Activated naive CD4-positive, alpha-beta T cell treated with anti-CD3 and anti-CD28 coated beads, Interleukin-2, amount 50 U/mL, for 16 hours (primary cell): ENCODE measurements around the gene C2orf92.

Experiments used
- DNase-seq: peaks from one replicate; pipeline ENCODE4 v3.0.0-alpha.2; 2020

Gene C2orf92

DNA sequence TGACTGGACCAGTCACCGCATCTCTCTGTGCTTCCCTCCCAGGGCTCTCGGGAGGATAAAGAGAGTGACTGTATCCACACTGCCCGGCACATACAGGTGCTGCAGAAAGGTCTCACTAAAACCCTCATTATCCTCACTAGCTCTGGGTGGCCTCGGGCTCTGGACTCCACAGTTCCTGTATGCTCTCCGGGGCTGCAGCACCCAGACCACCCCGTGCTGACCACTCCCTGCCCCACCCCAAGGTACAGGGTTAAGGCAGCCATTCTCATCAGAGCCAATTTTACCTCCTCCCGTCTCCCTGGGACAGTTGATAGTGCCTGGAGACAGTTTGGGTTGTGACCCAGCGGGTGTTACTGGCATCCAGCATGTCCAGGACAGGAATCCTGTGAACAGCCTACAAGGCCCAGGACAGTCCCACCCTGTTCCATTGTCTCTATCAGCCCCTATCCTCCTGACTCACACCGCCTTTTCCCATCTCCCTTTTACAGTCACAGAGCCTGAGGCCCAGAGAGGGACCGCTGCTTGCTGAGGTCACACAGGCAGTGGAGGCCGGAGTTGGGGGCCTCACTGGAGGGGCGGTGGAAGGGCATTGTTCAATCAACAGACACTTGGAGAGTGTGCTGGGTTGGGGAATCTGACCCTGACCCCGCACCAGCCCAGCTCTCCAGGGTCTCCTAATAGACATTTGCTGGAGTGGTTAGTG is 45.6 kb downstream of the C2orf92 start:
- DNase-seq: no peak

DNA sequence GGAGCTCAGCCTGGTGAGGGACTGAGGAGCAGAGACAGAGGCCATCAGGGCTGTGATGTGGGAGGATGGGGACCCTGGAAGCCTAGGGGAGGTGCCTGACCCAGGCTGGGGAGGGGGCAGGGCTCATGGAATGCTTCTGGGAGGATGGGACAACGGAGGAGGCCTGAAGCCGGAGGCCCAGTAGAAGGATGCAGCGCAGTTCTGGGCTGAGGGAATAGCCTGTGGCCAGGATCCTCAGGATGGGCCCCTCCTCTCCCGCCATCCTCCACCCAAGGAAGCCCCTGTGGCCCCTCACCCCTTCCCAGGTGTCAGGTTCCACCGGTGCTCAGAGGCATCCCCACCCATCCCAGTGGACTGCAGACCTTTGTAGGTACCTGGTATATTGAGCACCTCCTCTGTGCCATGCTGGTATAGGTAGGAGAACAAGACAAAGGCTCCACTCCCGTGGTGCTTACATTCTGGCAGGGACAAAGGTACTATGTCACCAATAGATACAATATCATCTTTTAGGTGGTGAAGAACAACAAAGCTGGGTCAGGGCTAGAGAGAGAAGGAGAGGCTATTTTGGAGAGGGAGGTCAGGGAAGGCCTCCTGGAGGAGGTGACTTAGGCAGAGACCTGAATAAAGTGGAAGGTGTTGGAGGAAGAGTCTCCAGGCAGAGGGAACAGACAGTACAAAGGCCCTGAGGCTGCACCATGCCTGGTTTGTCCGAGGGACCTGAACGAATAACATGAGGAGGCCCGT is 46.6 kb downstream of the C2orf92 start:
- DNase-seq: no peak

DNA sequence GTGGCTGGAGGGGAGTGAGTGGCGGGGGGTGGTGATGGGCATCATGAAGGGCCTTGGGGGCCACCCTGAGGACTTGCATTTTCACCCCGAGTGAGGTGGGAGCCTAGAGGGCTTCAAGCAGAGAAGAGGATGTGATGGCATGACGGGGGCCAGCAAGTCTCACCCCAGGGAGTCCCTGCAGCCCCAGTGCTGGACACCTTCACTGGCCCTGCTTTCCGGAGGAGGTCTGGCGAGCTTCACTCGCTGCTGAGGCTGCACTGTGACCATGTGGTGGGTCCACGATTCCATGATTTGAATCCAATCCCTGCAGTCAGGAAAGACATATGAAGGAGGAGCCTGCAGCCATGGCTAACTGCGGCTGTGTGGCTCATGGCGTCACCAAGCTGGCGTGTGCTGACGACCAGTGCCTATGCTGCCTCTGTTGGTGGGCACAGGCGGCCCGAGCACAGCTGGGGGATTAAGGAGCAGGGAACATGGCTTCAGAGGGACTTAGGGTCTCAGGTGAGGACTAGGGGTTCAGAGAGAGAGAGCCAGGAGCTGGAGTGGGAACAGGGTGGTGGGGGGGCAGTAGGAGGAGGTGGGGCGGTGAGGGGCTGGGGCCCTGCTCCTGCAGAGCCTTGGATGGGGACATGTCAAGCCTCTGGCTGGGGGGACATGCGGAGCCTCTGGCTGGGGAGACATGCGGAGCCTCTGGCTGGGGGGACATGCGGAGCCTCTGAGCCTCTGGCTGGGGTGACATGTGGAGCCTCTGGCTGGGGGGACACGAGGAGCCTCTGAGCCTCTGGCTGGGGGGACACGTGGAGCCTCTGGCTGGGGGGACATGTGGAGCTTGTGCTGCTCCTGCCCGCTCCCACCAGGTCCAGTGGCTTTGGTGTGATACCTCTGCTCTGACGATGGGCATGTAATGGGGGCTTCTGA is 47.4 kb downstream of the C2orf92 start:
- DNase-seq: no peak

DNA sequence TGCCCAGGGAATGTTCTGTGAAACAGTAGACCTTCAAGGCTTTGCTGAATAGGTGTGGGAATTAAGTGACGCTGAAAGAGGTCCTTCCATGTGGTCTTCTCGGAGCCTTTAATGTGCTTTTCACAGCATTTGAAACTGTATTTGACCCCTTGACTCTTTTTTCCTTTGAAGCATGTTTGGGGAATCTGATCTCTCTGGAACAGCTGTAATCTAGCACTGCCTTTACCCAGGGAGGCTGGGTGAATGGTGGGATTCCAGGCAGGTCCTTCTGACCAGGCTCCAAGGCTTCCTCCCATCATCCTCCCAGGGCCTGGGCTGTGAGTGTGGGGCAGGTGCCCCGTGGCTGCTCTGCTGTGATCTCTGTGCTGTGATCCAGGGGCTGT is 48.1 kb downstream of the C2orf92 start:
- DNase-seq: no peak

DNA sequence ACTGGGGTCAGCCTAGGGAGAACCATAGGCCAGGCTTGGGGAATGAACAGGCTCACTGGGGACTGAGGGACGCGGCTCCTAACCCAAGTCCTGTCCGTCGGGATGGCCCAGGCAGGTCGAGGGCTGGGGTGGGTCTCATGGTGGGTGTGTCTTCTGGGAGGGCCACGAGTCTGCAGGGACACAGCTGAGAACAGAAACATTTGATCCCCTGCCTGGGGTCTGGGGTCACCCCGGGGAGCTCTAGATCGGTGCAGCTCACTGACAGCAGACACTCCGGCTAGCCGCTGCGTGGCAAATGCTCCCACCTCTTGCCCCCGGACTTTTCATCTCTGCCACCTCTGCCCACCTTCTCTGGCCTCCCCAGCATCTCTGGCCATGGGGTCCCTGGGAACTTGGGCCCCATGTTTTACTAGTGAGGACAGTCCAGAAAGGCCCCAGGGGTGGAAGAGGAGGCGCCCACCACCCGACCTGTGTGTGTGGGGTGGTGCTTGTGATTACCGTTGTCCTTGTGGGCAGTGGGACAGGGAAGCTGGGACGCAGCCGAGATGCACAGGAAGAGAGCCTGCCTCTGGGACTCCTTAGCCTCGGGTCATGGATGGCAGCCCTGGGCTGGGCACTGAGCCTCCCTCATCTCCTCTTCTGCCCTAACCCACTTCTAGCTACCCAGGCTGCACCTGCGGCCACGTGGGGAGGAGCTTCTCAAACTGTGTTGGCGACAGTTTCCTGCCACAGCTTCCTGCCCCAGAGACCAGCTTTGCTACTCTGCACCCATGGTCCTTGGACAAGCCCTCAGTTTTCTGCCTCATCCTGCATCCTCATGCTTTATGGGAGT is 48.8 kb downstream of the C2orf92 start:
- peak; percentile 61 for DNase-seq

DNA sequence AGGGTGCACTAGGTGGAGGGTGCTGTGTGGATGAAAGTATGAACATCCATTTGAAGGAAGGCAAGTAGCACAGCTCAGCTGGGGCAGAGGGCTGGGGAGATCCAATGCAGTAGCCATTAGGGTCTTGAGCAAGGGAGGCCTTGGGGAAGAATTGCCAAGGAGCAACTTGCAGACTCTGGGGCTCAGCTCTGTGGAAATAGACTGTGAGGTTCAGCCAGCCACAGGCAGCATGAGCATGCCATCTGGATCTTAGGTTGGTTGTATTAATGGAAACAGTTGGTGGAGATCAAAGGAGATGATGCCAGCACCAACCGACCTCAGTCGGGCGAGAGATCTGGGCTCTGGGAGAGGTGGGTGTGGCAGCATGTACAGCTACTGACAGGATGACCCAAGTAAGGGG is 49.4 kb downstream of the C2orf92 start:
- no peak for DNase-seq

DNA sequence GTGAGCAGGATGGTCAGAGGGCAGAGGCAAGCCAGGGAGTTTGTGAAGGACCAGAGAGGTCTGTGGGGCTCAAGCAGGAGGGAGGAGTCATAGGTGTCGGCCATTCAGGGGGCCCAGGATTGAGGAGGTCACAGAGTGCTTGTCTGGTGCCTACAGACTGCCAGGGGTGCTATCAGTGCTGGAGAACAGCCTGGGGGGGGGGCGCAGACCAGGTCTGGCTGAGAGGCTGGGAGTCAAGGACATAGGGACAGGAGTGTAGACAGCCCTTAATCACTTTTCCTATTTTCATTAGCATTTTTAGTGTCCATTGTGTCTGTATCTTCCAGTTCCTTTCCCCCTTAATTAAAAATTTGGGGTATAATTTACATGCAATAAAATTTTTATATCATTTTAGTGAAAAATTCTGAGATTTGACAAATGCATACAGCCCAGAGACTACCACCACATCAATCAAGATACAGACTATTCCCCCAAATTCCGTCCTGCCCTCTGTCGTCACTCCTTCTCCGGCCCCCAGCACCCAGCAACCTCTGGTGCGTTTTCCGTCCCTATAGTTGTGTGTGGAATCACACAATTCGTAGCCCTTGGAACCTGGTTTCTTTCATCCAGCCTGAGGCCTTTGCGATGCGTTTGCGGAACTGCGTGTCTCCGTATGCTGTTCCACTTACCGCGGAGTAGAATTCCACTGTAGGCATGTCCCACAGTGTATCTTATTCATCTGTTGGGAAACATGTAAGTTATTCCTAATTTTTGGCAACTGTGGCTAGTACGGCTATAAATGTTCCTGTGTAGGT is 50.0 kb downstream of the C2orf92 start:
- no peak for DNase-seq

DNA sequence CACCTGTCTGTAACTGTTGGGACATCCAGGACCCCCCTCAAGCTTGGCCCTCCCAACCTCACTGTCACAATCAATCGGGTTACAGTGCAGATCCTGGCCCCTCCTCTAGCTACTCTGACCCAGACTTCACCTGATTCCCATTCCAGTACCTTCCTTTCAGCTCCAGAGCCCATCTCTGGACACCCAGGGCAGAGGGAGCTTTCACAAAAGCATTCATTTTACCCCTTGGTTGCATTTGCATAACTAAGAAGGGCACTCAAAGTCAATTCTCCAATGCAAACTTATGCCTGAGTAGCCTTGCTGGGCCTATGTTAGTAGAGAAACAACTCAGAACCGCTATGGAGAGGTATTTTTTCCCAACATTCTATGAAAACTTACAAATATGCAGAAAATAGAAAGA is 51.2 kb downstream of the C2orf92 start:
- DNase-seq: no peak

DNA sequence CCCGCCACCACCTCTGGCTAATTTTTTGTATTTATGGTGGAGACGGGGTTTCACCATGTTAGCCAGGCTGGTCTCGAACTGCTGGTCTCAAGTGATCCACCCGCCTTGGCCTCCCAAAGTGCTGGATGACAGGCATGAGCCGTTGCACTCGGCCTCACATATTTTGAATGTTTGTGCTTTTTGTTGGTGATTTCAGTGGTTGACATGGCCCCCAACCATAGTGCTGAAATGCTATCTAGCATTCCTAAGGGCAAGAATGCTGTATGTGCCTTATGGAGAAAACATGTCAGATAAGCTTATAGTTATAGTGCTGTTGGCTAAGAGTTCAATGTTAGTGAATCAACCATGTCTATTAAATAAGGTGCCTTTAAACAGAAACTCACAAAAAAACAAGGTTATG is 52.7 kb downstream of the C2orf92 start:
- no peak for DNase-seq

DNA sequence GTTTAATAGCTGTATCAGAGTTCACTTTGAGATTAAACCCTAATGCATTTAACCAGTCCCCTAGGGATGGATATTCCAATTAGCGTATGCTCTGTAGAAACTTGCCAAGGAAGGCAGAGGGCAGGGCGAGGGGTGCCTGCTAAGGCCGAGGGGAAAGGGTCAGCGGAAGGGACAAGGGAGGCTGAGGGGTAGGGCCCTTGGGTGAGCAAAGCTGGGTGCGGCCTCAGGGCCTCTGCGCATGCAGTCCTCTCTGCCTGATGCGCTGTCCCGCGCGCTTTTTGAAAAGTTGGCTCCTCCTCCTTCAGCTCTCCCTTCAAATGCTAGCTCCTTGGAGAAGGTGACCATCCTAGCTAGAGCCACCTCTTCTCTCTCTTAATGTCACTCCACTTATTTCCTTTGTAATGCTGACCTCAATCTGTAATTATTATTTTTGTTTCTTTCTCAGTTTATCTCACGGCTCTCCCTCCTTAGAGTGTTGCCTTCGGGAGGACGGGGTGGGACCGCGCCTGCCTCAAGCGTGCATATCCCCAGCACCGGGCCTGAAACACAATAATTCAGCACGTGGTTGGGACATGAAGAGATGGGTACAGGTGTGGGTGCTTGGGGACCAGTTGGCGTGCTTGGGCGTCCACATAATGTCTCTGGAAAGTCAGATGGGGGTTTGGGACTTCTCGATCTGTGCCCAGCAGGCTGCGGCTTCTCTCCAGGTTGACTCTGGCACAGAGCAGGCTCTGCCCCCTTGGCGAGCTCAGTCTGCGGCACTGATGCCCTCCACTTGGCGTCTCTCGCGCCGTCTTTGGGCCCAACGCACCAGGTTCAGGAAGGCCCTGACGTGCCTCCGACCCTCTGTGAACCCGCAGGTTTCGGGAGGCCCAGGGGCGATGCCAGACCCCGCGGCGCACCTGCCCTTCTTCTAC is 53.9 kb downstream of the C2orf92 start:
- DNase-seq: no peak

DNA sequence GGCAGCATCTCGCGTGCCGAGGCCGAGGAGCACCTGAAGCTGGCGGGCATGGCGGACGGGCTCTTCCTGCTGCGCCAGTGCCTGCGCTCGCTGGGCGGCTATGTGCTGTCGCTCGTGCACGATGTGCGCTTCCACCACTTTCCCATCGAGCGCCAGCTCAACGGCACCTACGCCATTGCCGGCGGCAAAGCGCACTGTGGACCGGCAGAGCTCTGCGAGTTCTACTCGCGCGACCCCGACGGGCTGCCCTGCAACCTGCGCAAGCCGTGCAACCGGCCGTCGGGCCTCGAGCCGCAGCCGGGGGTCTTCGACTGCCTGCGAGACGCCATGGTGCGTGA is 54.5 kb downstream of the C2orf92 start:
- DNase-seq: no peak

DNA sequence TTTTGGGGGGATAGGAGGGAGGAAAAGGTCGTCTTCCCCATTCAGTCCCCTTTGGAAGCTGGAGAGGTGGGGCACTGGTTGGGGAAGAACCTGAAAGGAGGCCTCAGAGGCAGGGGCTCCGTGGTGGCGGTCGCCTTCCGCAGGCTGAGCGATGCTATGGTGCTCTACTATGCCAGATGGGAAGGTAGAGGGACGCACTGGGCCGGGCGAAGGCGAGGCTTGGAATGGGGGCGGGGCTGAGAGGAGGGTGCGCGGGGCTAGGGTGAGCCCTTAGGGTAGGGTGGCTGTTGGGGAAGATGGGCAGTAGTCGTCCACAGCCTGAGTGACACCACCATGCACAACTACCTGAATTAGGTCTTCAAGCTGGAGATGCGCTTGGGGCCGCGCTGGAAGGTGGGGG is 55.0 kb downstream of the C2orf92 start:
- no peak for DNase-seq

DNA sequence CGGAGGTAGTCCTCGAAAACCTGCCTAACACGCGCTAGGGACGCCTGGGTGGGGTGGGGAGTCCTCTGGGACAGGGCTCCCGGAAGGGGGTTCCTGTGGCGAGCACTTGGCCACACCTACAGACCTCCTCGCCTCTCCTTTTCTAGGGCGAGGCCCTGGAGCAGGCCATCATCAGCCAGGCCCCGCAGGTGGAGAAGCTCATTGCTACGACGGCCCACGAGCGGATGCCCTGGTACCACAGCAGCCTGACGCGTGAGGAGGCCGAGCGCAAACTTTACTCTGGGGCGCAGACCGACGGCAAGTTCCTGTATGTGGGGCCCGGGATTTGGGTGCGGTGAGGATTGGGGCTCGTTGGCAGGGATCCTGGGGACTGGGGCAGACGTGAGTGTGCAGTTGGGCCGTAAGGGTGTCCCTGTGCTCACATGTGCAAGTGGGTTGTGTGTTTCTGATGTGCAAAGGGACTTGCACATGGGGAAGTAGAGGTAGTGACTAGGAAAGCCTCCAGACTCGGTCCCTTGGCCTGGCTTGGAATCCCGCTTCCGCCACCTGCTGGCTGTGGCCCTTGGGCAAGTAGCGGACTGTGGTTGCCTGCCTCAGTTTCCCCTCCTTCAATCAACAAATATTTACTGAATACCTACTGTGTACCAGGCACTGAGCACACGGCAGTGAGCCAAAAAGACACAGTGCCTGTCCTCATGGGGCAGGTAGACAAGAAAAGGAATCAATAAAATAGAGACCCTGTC is 55.6 kb downstream of the C2orf92 start:
- DNase-seq: no peak

DNA sequence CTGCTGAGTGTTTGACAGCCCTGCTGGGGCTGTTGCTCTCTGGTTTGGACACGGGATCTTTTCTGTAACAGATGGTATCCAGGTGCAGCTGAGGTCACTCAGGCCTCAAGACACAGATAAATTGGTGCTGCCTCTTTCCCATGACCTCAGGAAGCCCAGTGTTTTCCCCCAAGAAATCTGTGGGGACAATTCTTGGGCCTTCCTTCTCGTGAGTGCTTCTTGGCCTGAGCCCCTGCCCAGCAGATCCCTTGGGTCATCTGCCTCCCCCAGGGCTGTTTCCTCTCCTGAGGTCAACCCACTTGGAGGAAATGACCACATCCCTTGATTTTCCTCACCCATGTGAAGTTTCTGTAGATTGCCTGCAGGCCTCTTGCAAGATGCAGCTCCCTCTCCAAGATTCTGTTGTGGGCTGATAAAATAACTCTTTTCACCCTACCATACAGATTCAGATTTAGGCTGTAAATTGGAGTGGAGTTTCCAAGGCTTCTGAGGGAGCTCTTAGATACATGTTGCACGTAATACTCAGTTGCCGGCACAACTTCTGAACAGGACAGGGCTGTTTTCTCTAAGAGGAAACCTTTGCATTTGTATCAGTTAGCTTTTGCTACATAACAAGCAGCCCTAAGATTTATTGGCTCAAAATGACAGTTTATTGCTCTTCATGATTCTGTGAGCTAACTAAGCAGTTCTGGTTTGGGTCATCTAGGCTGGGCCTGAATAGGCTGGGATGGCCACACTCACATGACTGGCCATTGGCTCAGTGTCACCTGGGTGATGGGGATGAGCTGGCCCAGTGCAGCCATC is 57.0 kb downstream of the C2orf92 start:
- DNase-seq: no peak

DNA sequence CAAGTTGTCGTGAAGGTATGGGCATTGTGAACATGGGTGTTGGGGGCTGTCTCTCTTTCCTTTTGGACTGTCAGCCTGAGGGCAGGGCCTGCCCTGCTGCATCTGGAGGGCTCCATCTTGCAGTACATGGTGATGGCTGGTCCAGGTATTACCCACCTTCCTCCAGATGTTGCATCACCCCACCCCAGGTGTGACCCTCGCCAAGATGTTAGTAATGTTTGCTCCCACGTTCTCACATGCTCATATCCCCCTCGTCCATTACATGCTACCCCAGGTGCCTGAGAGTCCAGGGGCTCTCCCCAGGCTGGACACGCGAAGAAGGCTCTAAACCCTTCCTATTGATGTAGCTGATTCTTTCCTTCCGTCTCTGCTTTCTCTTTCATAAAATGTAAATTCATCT is 57.8 kb downstream of the C2orf92 start:
- no peak for DNase-seq

DNA sequence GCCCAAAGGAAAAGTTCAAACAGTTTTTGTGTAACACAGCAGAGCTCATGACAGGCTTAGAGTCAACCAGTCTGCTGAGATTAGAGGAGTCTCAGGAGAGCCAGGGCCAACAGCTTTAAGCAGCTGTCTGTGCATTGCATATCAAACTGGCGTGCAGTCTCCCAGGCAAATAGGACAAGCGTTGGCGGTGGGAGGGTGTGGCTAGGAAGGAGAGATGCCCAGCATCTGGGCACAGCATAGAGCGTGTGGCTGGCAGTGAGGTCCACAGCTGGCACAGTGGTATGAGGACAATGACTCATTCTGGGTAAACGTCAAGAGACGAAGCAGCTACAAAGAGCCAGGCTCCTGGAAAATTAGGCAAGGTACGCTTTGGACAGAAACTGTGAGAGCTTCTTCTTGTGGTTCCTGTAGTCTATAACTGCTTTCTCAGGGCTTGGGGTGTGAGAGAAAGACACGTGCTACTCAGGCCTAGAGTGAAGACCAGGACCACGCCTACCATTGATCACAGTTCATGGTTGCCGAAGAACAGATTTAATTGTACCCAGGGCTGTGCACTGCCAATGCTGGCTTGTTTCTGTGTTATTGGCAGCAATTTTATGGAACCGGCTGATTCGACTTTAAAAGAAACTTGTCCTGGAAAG is 58.7 kb downstream of the C2orf92 start:
- DNase-seq: no peak

DNA sequence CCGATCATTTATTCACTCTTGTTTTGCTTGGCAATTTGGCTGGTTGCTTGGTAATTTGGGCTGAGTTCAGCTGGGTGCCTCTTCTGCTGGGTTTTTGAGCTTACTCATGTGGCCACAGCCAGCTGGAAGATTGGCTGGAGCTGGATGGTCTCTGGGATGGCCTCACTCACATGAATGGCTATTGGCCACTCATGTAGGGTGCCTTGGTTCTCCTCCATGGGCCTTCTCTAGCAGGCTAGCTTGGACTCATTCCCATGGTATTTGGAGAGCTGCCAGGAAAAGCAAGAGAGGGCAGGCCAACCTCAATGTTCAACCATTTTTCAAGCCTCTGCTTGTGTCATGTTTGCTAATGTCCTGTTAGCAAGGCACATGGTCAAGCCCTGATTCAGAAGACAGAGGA is 60.7 kb downstream of the C2orf92 start:
- DNase-seq: peak; percentile 5

DNA sequence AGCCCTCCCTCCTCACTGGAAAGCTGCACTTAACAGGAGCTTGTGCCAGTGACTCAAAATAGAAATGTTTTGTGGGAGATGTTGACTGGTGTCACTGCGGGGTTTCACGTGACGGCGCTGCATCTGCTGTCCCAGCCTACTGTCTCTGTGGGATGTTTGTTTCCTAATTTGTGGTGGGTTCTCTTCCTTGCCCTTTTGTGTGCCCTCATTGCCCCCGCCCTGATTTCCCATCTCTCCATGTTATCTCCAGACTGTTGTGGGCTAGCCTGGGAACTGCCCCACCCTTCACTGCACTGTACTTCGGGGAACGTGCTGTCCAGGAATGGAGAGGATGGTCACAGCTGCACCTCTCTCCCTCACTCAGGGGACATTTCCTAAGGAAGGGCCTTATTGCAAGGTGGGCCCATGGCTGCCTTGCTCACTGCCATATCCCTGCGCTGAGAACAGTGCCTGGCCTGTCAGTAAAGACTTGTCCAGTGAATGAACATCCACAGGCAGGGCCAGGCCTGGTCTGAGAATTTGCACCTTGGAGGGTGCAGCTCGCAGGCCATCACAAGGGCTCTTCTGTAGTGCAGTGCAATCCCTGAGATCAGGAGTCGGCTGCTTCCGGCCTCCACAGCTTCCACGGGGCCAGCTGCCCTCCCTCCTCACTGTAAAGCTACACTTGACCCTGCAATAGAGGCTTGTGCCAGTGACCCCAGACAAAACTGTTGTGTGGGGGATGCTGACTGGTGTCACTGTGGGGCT is 61.9 kb downstream of the C2orf92 start:
- no peak for DNase-seq
